ENCODE data around the gene MAPK14.

The MAPK14 gene

GRCh38 chr6:36089048-36089447 lies 61.4 kb downstream of the MAPK14 start:
- Histone ChIP-seq H3K27ac (ENCODE audit: low read depth, low read length) (no peak overlapping the region), H3K4me3 (ENCODE audit: low read length) (no peak overlapping the region), H4K20me1 (ENCODE audit: control insufficient read depth, insufficient read depth, low read depth, low read length) (no peaks in the 10 kb centered on the region), H3F3A (ENCODE audit: control insufficient read depth, insufficient read depth) (peaks cover 5% of the 10 kb centered on the region), H3K27me3 (ENCODE audit: control insufficient read depth, low read length) (no peaks in the 10 kb centered on the region), H3K4me2 (ENCODE audit: low read length) (no peak overlapping the region), H3K9me2 (replicated peaks; ENCODE audit: control insufficient read depth, low read length) (no peaks in the 10 kb centered on the region), H3K79me2 (ENCODE audit: control insufficient read depth, low read length) (no peaks in the 10 kb centered on the region), H3K4me1 (ENCODE audit: control insufficient read depth, low read length) (peaks cover 11% of the 10 kb centered on the region), H3K36me3 (ENCODE audit: control insufficient read depth, low read length) (peaks cover 6% of the 10 kb centered on the region), H3K9me3 (ENCODE audit: control insufficient read depth, insufficient read depth, low read length) (no peaks in the 10 kb centered on the region)
- TF ChIP-seq EZH2phosphoT487 (IDR thresholded peaks at IDR 0.05; ENCODE audit: borderline replicate concordance, low read length) (no peak), CTCF (IDR thresholded peaks at IDR 0.05; ENCODE audit: low read depth, low read length, poor library complexity, severe bottlenecking) (no peak)

- TF ChIP-seq EZH2phosphoT487 (IDR thresholded peaks at IDR 0.05; ENCODE audit: borderline replicate concordance, low read length), result no peak
- no peak for TF ChIP-seq CTCF (IDR thresholded peaks at IDR 0.05; ENCODE audit: low read depth, low read length, poor library complexity, severe bottlenecking)
- Histone ChIP-seq H3K27me3 (ENCODE audit: control insufficient read depth, low read length) (no peaks in the 10 kb centered on the region), H3K27ac (ENCODE audit: low read depth, low read length) (no peak overlapping the region), H4K20me1 (ENCODE audit: control insufficient read depth, insufficient read depth, low read depth, low read length) (no peaks in the 10 kb centered on the region), H3K4me3 (ENCODE audit: low read length) (no peak overlapping the region), H3K4me1 (ENCODE audit: control insufficient read depth, low read length) (peaks cover 34% of the 10 kb centered on the region), H3K36me3 (ENCODE audit: control insufficient read depth, low read length) (peaks cover 21% of the 10 kb centered on the region), H3F3A (ENCODE audit: control insufficient read depth, insufficient read depth) (peaks cover 11% of the 10 kb centered on the region), H3K9me3 (ENCODE audit: control insufficient read depth, insufficient read depth, low read length) (no peaks in the 10 kb centered on the region), H3K4me2 (ENCODE audit: low read length) (no peak overlapping the region), H3K9me2 (replicated peaks; ENCODE audit: control insufficient read depth, low read length) (no peaks in the 10 kb centered on the region), H3K79me2 (ENCODE audit: control insufficient read depth, low read length) (no peaks in the 10 kb centered on the region)
Observed at GRCh38 chr6:36094238-36094637, 66.6 kb downstream of the MAPK14 start.

- Histone ChIP-seq H3K27me3 (ENCODE audit: control insufficient read depth, low read length) (no peaks in the 10 kb centered on the region), H3K27ac (ENCODE audit: low read depth, low read length) (no peak overlapping the region), H3K4me2 (ENCODE audit: low read length) (peak overlapping the region; percentile 39), H3K9me3 (ENCODE audit: control insufficient read depth, insufficient read depth, low read length) (no peaks in the 10 kb centered on the region), H4K20me1 (ENCODE audit: control insufficient read depth, insufficient read depth, low read depth, low read length) (no peaks in the 10 kb centered on the region), H3K4me3 (ENCODE audit: low read length) (no peak overlapping the region), H3K4me1 (ENCODE audit: control insufficient read depth, low read length) (peaks cover 41% of the 10 kb centered on the region), H3K36me3 (ENCODE audit: control insufficient read depth, low read length) (peaks cover 21% of the 10 kb centered on the region), H3F3A (ENCODE audit: control insufficient read depth, insufficient read depth) (peaks cover 11% of the 10 kb centered on the region), H3K9me2 (replicated peaks; ENCODE audit: control insufficient read depth, low read length) (no peaks in the 10 kb centered on the region), H3K79me2 (ENCODE audit: control insufficient read depth, low read length) (no peaks in the 10 kb centered on the region)
- no peak for TF ChIP-seq EZH2phosphoT487 (IDR thresholded peaks at IDR 0.05; ENCODE audit: borderline replicate concordance, low read length)
- TF ChIP-seq CTCF (IDR thresholded peaks at IDR 0.05; ENCODE audit: low read depth, low read length, poor library complexity, severe bottlenecking), result peak; percentile 93
Observed at GRCh38 chr6:36094753-36095496, 67.3 kb downstream of the MAPK14 start.
